Inflammatory macrophage (primary cell): ENCODE measurements around the gene CFAP61.
A peak's percentile ranks its signal among the peaks of the same experiment; 100 is the strongest.

ENCODE experiments used
- DNase-seq, 2 donors: peaks; one replicate each; pipeline ENCODE4 v3.0.0-alpha.2; 2020 to 2022

The CFAP61 gene

DNA sequence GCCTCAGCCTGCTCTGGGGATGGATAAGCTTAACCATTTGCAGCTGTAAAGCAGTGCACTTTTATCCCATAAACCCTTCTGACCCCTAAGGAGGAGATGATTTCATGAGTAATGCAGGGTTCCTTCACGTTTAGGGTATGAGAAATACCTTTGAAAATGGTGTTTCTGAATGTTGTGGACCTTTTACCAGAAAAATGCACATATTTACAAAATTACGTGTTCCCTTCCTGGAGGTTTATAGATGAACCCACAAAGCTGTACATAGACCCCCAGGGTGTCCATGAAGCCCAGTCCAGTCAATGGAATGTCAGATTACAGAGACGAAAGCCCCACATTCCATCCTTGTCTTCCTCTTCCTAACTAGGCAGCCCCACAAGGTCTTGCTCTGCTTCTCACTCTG lies 237.0 kb downstream of the CFAP61 start:
- no peak for DNase-seq

DNA sequence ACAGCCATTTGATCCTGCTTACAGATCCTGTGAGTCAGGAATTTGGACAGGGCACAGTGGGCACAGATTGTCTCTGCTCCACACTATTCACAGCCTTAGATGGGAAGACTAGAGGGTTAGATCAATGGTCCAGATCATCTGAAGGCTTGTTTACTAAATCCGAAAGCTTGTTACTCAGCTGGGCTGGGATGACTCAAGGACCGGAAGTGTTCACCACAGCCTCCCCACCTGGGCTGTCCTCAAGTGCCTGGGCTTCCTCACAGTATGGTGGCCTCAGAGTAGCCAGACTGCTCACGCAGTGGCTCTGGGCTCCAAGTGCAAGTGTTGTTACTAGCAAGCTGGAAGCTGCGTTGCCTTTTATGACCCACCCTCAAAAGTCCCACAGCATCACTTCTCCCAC lies 240.1 kb downstream of the CFAP61 start:
- no peak for DNase-seq

DNA sequence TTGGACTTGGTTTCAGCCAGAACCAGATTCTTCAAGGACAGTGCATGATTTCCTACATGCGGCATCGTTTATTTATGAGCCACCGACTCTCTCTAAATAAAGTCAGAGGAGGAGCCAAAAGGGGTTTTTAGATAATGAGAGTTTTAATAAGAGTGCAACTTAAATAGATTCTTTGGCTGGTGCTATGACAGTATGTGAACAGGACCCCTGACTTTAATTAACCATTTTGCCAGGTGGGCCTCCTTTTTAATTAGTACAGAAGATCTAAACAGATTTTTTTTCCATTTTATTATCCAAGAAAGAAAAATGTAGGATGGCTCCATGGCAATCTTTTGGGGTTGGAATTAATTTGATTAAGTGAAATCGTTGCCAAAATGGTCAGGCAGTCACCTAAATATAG lies 240.8 kb downstream of the CFAP61 start:
- DNase-seq, result no peak

DNA sequence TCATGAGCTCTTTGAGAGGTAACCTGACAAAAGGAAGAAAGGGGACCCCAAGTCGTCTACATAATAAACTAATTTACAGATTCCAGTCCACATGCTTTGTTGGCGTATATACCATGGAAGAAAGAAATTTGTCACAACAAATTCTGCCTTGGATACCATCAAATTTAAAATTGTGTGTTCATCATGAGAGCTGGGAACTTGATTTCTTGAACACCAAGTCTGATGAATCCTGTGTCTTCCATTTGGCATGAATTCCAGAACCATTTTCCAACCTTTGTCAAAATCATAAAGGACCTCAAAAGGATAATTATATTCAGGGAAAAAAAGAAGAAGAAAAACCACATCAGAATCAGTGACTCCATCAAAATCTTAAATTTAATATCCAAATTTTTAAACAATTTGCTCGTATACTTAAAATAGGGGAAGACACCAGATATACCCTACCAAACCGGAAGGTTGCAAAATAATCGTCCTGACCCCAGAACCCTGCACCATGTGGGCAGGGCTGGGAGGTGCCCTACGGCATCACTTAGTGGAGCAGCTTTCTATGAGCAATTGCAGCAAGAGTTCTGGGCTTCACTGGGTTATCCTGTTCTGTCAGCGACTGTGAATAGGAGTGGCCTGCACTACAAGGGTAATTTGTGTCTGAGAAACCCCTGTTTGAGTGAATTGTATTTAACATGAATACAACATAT lies 241.5 kb downstream of the CFAP61 start:
- peak in 1 of 2 donors; percentile 22 for DNase-seq

DNA sequence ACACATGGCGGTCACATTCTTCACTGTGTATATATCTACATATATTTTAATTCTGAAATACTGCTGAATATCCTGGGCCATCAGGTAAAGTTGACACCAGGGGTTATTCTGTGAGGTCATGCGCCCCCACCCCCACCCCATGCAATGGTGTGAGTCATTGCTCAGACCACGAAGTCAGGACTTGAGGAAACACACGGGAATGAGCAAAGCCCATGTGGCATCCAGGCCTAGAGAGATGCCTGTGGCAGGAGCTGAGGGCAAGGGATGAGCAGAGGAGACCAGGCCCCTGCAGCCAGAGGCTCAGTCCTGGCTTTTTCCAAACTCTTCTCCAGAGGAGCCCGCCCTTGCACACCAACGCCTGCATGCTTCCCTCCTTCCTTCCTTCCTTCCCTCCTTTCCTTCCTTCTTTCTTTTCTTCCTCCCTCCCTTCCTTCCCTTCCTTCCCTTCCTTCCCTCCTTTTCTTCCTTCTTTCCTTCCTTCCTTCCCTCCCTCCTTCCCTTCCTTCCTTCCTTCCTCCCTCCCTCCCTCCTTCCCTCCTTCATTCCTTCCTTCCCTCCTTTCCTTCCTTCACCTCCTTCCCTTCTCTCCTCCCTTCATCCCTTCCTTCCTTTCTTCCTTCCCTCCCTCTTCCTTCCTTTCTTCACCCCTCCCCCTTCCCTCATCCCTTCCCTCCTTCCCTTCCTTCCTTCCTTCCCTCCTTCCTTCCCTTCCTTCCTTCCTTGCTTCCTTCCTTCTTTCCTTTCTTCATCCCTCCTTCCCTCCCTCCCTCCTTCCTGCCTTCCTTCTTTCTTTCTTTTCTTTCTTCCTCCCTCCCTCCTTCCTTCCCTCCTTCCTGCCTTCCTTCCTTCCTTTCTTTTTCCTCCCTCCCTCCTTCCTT lies 243.5 kb downstream of the CFAP61 start:
- DNase-seq, result no peak

DNA sequence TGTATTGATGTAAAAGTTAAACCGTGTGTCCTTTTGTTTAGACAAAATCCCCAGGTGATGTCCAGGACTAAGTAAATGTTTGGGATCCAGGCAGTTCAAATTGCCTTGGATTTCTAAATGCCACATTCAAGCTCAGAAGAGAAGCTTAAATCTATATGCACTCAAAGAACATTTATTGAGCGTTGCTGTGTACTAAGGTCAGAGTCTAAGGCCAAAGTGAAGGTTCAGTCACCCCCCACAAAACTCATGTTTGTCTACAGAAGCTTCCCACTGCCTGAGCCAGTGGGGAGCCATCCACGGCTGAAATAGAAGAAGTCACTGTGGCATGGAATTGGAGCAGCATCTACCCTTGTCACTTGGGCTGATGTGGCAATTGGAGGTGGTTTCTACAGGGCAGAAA lies 244.8 kb downstream of the CFAP61 start:
- DNase-seq, result no peak

- DNase-seq, result no peak
These were observed 245.4 kb downstream of the CFAP61 start for GRCh38 chr20:20297752-20298151.

DNA sequence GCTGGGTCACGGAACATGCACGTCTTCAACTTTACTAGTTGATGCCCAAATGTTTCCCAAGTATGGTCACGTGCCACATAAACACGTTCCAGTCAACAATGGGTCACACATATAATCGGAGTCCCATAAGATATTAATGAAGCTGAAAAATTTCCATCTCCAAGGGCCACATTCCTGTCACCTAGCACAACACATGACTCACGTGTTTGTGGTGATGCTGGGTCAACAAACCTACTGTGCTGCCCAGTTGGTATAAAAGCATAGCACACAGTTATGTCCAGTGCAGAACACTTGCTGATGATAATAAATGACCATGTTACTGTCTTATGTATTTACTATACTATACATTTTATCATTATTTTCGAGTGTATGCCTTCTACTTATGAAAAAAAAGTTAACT lies 247.6 kb downstream of the CFAP61 start:
- DNase-seq, result no peak

DNA sequence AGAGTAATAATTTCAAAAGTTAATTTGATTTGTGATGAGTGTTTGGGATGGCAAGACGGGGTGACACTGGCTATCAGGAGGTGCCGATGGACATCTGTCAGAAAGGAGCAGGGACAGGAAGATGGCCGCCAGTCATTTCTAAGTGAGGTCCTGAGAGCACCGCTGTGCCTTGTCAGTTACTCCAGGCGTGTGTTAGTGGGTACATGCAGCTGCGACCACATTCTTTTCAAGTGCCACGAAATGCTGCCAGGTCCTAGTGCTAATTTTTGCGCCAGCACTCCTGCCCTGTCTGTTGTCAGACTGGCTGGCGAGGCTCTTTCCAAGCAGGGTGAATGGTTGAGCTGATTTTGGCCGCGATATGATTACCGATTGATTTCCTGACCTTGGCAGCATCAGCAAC lies 251.0 kb downstream of the CFAP61 start:
- no peak for DNase-seq

- peak; percentile 55 to 72 for DNase-seq
These were observed 251.4 kb downstream of the CFAP61 start for GRCh38 chr20:20303742-20304141.

DNA sequence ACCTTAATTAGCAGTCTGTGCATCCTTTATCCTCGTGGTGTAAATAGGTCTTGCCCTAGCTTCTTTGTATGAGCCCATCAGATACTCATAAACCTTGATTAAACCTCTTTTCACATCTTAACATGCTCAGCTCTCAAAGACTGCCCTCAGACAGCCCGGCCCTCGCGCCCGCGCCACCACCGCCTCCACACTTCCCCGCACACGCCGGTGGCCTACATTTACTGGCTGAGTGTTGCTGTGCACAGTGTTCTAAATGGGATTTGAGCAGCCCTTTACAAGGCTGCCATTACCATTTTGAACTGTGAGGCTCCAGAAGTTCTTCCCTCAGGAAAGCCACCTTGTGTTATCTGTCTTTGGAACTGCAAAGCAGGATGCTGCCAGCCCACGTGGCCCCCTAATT lies 252.6 kb downstream of the CFAP61 start:
- DNase-seq, result no peak

DNA sequence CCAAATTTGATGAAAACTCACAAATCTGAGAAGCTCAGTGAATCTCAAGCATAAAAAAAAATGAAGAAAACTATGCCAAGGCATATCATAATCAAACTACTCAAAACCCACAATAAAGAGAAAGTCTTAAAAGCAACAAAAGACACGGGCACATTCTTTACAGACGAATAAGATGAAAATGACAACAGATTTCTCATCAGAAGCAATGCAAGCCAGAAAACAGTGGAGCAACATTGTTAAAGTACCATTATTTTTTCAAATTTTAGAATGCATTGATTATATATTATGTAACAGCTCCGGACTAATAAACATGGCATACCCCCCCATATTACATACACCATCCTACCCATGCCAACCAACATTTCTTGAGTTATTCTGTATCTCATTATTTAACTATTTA lies 260.2 kb downstream of the CFAP61 start:
- no peak for DNase-seq

DNA sequence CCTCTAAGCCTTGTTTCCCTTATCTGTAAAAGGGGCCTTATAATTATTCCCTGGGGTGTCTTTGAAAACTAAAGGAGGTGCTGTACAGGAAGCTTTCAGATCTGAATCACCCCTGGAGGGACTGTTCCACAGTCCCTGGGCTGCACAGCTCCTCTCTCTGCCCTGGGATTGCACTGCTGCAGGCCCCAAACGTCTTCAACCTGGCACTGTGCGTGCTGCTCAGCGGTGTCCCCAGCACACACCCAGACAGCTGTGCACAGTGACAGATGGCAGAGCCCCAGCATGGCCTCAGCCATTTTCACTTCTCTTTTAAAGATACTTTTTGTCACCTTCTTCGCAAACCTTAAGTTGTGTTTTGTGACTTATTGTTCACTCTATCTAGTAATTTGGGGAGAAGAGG lies 264.9 kb downstream of the CFAP61 start:
- no peak for DNase-seq

- no peak for DNase-seq
These were observed 265.5 kb downstream of the CFAP61 start for GRCh38 chr20:20317621-20318364.

DNA sequence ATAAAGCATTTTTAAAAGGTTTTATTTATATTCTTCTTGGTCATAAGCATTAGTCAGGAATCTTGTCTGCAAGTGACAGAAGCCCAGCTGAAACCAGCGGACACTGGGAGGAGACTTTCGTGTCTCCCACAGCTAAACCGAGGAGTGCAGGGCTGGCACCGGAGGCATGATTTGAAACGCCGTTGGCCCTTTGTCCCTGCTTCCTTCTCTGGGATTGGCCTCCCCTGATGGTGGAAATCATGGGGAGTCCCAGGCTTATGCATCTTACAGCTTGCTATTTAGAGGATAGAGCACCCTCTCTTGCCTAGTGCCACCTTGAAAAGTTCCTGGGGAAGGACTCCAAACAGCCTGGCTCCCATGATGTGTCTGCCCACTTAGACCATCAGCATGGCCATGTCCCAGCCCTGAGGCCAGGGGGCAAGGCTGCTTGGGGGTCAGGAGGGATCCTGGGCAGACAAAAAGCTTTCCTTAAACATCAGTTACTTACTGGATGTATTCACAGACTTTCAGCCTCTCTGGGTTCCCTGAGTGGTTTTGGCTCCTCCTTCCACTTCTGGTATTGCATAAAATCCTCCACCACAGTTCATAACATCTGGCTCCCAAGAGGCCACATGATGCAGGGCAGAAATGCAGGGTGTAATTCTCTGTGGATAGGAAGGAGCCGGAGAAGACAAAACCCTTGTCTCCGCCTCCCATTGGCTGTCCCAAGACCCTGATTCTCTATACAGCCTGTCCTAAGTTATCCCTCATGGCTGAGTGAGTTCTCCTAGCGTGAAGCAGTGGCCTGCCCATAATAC lies 266.2 kb downstream of the CFAP61 start:
- DNase-seq, result peak; percentile 67 to 79

GRCh38 chr20:20321134-20321533 lies 268.8 kb downstream of the CFAP61 start:
- peak; percentile 27 to 46 for DNase-seq

- no peak for DNase-seq
These were observed 269.6 kb downstream of the CFAP61 start for GRCh38 chr20:20321917-20322316.

- DNase-seq, result no peak
These were observed 270.6 kb downstream of the CFAP61 start for GRCh38 chr20:20322912-20323311.

DNA sequence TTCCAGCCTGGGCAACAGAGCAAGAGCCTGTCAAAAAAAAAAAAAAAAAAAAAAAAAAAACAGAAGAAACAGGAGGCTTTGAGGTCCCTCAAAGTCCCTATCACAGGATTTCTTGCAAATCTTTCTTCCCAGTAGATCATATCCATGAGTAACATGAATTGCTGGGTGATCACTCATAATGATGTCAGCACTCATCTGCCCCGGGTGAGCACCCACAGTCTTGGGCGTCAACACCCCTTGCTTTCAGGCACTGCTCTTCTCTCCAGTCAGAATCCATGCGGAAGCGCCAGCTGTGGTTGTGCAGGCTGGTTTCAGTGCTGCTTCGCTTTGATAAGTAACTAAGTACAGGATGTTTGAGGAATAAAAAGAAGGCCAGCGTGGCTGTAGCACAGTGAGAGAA lies 275.4 kb downstream of the CFAP61 start:
- DNase-seq, result peak; percentile 78 to 89

DNA sequence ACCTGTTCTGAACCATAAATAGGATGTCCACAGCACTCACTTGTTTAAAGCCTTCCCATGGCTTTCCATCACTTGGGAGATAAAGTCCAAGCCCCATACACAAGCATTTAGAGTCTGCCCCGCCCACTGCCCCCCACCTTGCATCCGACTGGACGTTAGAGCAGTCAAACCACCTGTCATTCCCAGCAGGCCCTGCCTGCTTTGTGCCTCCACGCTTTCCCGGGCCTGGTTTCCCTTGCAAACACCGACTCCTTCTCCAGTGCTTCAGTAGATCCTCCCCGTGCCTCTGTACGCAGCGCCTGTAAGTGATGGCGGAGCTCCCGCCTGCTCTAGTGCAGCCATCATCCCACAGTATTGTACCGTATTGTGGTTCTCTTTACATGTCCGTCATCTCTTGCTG lies 277.2 kb downstream of the CFAP61 start:
- DNase-seq, result no peak

GRCh38 chr20:20331156-20331555 lies 278.8 kb downstream of the CFAP61 start:
- peak in 1 of 2 donors; percentile 63 for DNase-seq

- peak; percentile 60 to 83 for DNase-seq
These were observed 279.5 kb downstream of the CFAP61 start for GRCh38 chr20:20331817-20332216.

- DNase-seq, result peak; percentile 93 to 95
These were observed 281.5 kb downstream of the CFAP61 start for GRCh38 chr20:20333866-20334265.
